ENCODE measurements around the gene CD244.

DNA sequence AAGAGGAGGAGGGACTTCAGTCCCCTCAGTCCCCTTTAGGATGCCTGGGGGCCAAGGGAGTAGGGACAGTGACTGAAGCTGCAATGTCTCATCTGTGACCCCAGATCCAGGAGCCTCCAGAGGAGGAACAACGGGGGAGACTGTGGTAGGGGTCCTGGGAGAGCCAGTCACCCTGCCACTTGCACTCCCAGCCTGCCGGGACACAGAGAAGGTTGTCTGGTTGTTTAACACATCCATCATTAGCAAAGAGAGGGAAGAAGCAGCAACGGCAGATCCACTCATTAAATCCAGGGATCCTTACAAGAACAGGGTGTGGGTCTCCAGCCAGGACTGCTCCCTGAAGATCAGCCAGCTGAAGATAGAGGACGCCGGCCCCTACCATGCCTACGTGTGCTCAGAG, 48.4 kb downstream of the CD244 start:
- TF ChIP-seq EZH2 (IDR thresholded peaks at IDR 0.05; ENCODE audit: low read depth): no peak
- TF ChIP-seq, protein P1, sequence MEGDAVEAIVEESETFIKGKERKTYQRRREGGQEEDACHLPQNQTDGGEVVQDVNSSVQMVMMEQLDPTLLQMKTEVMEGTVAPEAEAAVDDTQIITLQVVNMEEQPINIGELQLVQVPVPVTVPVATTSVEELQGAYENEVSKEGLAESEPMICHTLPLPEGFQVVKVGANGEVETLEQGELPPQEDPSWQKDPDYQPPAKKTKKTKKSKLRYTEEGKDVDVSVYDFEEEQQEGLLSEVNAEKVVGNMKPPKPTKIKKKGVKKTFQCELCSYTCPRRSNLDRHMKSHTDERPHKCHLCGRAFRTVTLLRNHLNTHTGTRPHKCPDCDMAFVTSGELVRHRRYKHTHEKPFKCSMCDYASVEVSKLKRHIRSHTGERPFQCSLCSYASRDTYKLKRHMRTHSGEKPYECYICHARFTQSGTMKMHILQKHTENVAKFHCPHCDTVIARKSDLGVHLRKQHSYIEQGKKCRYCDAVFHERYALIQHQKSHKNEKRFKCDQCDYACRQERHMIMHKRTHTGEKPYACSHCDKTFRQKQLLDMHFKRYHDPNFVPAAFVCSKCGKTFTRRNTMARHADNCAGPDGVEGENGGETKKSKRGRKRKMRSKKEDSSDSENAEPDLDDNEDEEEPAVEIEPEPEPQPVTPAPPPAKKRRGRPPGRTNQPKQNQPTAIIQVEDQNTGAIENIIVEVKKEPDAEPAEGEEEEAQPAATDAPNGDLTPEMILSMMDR (conservative IDR thresholded peaks at IDR 0.05): no peak

Measured in PC-9 (cell line).